Liver (tissue), 9 donors: Measurements from ENCODE around the gene CPNE8. TPM values are rescaled to one million over a fixed set of nuclear protein-coding genes. Genes with fewer than 3 reads are reported as not detected.

Experiments
- DNase-seq: peaks from one replicate; pipeline ENCODE4 v3.0.0-alpha.2; 2017; ENCODE audit warnings: low spot score
- H3K27ac ChIP-seq, 2 donors: one replicate each; pipeline ENCODE4 v1.7.0; 2013; ENCODE audit warnings: inconsistent platforms in 2 of 2, low read length in 2 of 2, control low read depth in 1 of 2, low read depth in 1 of 2, mild to moderate bottlenecking in 1 of 2
- H3K27me3 ChIP-seq, 4 donors: one replicate each; pipeline versions ENCODE4 v1.6.1 to v1.7.0; 2013; ENCODE audit warnings: low read length in 3 of 4, inconsistent platforms in 1 of 4, mild to moderate bottlenecking in 1 of 4, moderate library complexity in 1 of 4; ENCODE audit not compliant: control insufficient read depth in 4 of 4, insufficient read depth in 4 of 4
- H3K36me3 ChIP-seq, 4 donors: one replicate each; pipeline versions ENCODE4 v1.6.1 to v1.7.0; 2013; ENCODE audit warnings: low read length in 3 of 4, mild to moderate bottlenecking in 3 of 4, low read depth in 1 of 4, moderate library complexity in 1 of 4; ENCODE audit not compliant: control insufficient read depth in 4 of 4, insufficient read depth in 3 of 4
- H3K4me1 ChIP-seq, 4 donors: one replicate each; pipeline versions ENCODE4 v1.6.1 to v1.7.0; 2013; ENCODE audit warnings: low read length in 3 of 4, mild to moderate bottlenecking in 3 of 4, moderate library complexity in 1 of 4; ENCODE audit not compliant: control insufficient read depth in 4 of 4, insufficient read depth in 4 of 4
- H3K4me3 ChIP-seq, 3 donors: one replicate each; pipeline versions ENCODE4 v1.6.1 to v1.7.0; 2013; ENCODE audit warnings: low read length in 3 of 3, control low read depth in 1 of 3, low read depth in 1 of 3, mild to moderate bottlenecking in 1 of 3
- H3K9ac ChIP-seq, 2 donors: one replicate each; pipeline ENCODE4 v1.7.0; 2013; ENCODE audit warnings: low read length in 2 of 2, mild to moderate bottlenecking in 2 of 2, moderate library complexity in 2 of 2, control low read depth in 1 of 2, low read depth in 1 of 2
- H3K9me3 ChIP-seq, 4 donors: one replicate each; pipeline versions ENCODE4 v1.6.1 to v1.7.0; 2013; ENCODE audit warnings: low read length in 3 of 4; ENCODE audit not compliant: control insufficient read depth in 4 of 4
- EGR1 ChIP-seq, 2 donors: IDR thresholded peaks; 2 replicates each; pipeline ENCODE4 v1.6.1; 2016 to 2018; ENCODE audit warnings: antibody characterized with exemption in 2 of 2, low read depth in 2 of 2
- FOXA1 ChIP-seq: IDR thresholded peaks from 2 replicates; pipeline ENCODE4 v1.6.1; 2016; ENCODE audit warnings: antibody characterized with exemption
- FOXA2 ChIP-seq: IDR thresholded peaks from 2 replicates; pipeline ENCODE4 v1.6.1; 2016; ENCODE audit warnings: antibody characterized with exemption
- GABPA ChIP-seq, 2 donors: IDR thresholded peaks in 1 of 2; conservative IDR thresholded peaks in 1 of 2; 2 replicates each; pipeline ENCODE4 v1.6.1; 2016; ENCODE audit warnings: antibody characterized with exemption in 2 of 2, mild to moderate bottlenecking in 1 of 2, moderate library complexity in 1 of 2
- HNF4A ChIP-seq, 2 donors: conservative IDR thresholded peaks; 2 replicates each; pipeline ENCODE4 v1.6.1; 2016; ENCODE audit warnings: antibody characterized with exemption in 2 of 2, mild to moderate bottlenecking in 2 of 2
- JUND ChIP-seq, 2 donors: IDR thresholded peaks; 2 replicates each; pipeline ENCODE4 v1.6.1; 2016; ENCODE audit warnings: antibody characterized with exemption in 2 of 2
- RAD21 ChIP-seq, 2 donors: IDR thresholded peaks; 2 replicates each; pipeline ENCODE4 v1.6.1; 2016; ENCODE audit warnings: antibody characterized with exemption in 2 of 2, mild to moderate bottlenecking in 2 of 2
- RXRA ChIP-seq, 2 donors: IDR thresholded peaks; 2 replicates each; pipeline ENCODE4 v1.6.1; 2017 to 2018; ENCODE audit warnings: antibody characterized with exemption in 2 of 2, mild to moderate bottlenecking in 1 of 2
- SP1 ChIP-seq: IDR thresholded peaks from 2 replicates; pipeline ENCODE4 v1.6.1; 2018; ENCODE audit warnings: antibody characterized with exemption, mild to moderate bottlenecking
- TAF1 ChIP-seq: conservative IDR thresholded peaks from 2 replicates; pipeline ENCODE4 v1.6.1; 2016; ENCODE audit warnings: antibody characterized with exemption, mild to moderate bottlenecking
- YY1 ChIP-seq: IDR thresholded peaks from 2 replicates; pipeline ENCODE4 v1.6.1; 2016; ENCODE audit warnings: antibody characterized with exemption, mild to moderate bottlenecking
- WGBS: extraction: QIAGEN DNeasy Blood & Tissue Kit; methylation state at CpG from one replicate; pipeline ENCODE4 v1.1.7; 2013; 5-methylcytosine and 5-hydroxymethylcytosine counted together
- polyA plus RNA-seq, 2 donors: library from polyadenylated mRNA; stranded (reverse) in 1 of 2; unstranded in 1 of 2; fragments of 200-250 nt in 1 of 2; fragments of >200 nt in 1 of 2; fragmentation: Nextera tagmentation in 1 of 2; extraction: Ambion mirVana in 1 of 2; gene quantifications; one replicate each; pipeline versions ENCODE4 v1.2.1 to v1.2.3, GENCODE V29; 2013 to 2015
- total RNA-seq, 2 donors: library from RNA; depleted of rRNA; stranded (reverse); fragments of >200 nt; gene quantifications; one replicate each; pipeline ENCODE4 v1.2.3, GENCODE V29; 2014
- TF ChIP-seq, protein P1 (sequence below): fragments of 150-350 bp; IDR thresholded peaks from 2 replicates; pipeline ENCODE4 v1.5.1; 2017; ENCODE audit warnings: improper control_type of control experiment, low read depth, low read length; ENCODE audit not compliant: missing input control
- TF ChIP-seq, protein P2 (sequence below): IDR thresholded peaks from 2 replicates; pipeline ENCODE4 v1.6.1; 2016; ENCODE audit warnings: antibody characterized with exemption
- TF ChIP-seq, protein P3 (sequence below): IDR thresholded peaks from 2 replicates; pipeline ENCODE4 v1.6.1; 2016; ENCODE audit warnings: antibody characterized with exemption
- TF ChIP-seq, protein P4 (sequence below): IDR thresholded peaks from 2 replicates; pipeline ENCODE4 v1.6.1; 2016; ENCODE audit warnings: antibody characterized with exemption, mild to moderate bottlenecking
- TF ChIP-seq, protein P5 (sequence below): IDR thresholded peaks from 2 replicates; pipeline ENCODE4 v1.6.1; 2016; ENCODE audit warnings: antibody characterized with exemption
- donor health status: healthy.
- donor health status: healthy.
- donor health status: healthy.
- donor health status: healthy.
- donor health status: healthy.

CPNE8 gene
- total and polyA plus RNA-seq, 4 donors = 4.2 to 27.4 (median 10.9) TPM

DNA sequence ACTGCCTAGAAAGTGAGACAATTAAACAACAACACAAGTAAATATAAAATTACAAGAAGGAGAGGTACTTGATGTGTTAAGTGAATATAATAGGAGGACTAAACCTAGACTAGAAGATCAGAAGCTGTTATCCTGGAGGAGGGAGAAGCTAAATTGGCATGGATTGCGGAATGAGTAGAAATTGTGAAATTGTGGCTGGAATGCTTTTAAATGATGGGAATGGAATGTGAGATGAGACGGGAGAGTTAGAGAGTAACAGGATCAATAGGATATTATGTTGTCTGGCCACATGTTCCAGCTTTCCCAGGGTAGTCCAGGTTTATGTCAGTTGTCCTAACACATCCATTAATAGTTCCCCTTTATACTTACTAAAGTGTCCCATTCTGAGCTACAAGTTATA lies 44.0 kb upstream of the CPNE8 start:
- Histone ChIP-seq H3K36me3 (no peaks in the 10 kb centered on the region), H3K9me3 (no peaks in the 10 kb centered on the region), H3K27me3 (peaks cover 0 to 2% (median 0%) of the 10 kb centered on the region in 4 donors), H3K4me3 (no peak overlapping the region), H3K9ac (no peak overlapping the region), H3K27ac (no peak overlapping the region), H3K4me1 (no peaks in the 10 kb centered on the region)
- DNase-seq = no peak
- TF ChIP-seq YY1 (no peak), RXRA (IDR thresholded peaks at IDR 0.05) (no peak), FOXA1 (no peak), JUND (IDR thresholded peaks at IDR 0.05) (no peak), HNF4A (conservative IDR thresholded peaks at IDR 0.05) (no peak), SP1 (no peak), GABPA (IDR thresholded peaks at IDR 0.05 in 1 of 2, conservative IDR thresholded peaks at IDR 0.05 in 1 of 2) (no peak), TAF1 (no peak), RAD21 (IDR thresholded peaks at IDR 0.05) (no peak), EGR1 (IDR thresholded peaks at IDR 0.05; ENCODE audit: low read depth in 2 of 2) (no peak)
- TF ChIP-seq, protein P1, sequence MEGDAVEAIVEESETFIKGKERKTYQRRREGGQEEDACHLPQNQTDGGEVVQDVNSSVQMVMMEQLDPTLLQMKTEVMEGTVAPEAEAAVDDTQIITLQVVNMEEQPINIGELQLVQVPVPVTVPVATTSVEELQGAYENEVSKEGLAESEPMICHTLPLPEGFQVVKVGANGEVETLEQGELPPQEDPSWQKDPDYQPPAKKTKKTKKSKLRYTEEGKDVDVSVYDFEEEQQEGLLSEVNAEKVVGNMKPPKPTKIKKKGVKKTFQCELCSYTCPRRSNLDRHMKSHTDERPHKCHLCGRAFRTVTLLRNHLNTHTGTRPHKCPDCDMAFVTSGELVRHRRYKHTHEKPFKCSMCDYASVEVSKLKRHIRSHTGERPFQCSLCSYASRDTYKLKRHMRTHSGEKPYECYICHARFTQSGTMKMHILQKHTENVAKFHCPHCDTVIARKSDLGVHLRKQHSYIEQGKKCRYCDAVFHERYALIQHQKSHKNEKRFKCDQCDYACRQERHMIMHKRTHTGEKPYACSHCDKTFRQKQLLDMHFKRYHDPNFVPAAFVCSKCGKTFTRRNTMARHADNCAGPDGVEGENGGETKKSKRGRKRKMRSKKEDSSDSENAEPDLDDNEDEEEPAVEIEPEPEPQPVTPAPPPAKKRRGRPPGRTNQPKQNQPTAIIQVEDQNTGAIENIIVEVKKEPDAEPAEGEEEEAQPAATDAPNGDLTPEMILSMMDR = no peak
- TF ChIP-seq, protein P2, sequence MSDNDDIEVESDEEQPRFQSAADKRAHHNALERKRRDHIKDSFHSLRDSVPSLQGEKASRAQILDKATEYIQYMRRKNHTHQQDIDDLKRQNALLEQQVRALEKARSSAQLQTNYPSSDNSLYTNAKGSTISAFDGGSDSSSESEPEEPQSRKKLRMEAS = no peak
- TF ChIP-seq, protein P3, sequence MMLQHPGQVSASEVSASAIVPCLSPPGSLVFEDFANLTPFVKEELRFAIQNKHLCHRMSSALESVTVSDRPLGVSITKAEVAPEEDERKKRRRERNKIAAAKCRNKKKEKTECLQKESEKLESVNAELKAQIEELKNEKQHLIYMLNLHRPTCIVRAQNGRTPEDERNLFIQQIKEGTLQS = no peak
- TF ChIP-seq, protein P4, sequence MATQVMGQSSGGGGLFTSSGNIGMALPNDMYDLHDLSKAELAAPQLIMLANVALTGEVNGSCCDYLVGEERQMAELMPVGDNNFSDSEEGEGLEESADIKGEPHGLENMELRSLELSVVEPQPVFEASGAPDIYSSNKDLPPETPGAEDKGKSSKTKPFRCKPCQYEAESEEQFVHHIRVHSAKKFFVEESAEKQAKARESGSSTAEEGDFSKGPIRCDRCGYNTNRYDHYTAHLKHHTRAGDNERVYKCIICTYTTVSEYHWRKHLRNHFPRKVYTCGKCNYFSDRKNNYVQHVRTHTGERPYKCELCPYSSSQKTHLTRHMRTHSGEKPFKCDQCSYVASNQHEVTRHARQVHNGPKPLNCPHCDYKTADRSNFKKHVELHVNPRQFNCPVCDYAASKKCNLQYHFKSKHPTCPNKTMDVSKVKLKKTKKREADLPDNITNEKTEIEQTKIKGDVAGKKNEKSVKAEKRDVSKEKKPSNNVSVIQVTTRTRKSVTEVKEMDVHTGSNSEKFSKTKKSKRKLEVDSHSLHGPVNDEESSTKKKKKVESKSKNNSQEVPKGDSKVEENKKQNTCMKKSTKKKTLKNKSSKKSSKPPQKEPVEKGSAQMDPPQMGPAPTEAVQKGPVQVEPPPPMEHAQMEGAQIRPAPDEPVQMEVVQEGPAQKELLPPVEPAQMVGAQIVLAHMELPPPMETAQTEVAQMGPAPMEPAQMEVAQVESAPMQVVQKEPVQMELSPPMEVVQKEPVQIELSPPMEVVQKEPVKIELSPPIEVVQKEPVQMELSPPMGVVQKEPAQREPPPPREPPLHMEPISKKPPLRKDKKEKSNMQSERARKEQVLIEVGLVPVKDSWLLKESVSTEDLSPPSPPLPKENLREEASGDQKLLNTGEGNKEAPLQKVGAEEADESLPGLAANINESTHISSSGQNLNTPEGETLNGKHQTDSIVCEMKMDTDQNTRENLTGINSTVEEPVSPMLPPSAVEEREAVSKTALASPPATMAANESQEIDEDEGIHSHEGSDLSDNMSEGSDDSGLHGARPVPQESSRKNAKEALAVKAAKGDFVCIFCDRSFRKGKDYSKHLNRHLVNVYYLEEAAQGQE = no peak
- TF ChIP-seq, protein P5, sequence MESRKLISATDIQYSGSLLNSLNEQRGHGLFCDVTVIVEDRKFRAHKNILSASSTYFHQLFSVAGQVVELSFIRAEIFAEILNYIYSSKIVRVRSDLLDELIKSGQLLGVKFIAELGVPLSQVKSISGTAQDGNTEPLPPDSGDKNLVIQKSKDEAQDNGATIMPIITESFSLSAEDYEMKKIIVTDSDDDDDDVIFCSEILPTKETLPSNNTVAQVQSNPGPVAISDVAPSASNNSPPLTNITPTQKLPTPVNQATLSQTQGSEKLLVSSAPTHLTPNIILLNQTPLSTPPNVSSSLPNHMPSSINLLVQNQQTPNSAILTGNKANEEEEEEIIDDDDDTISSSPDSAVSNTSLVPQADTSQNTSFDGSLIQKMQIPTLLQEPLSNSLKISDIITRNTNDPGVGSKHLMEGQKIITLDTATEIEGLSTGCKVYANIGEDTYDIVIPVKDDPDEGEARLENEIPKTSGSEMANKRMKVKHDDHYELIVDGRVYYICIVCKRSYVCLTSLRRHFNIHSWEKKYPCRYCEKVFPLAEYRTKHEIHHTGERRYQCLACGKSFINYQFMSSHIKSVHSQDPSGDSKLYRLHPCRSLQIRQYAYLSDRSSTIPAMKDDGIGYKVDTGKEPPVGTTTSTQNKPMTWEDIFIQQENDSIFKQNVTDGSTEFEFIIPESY = no peak
- 71% methylated on average over 2 of the region's 2 CpGs for WGBS

DNA sequence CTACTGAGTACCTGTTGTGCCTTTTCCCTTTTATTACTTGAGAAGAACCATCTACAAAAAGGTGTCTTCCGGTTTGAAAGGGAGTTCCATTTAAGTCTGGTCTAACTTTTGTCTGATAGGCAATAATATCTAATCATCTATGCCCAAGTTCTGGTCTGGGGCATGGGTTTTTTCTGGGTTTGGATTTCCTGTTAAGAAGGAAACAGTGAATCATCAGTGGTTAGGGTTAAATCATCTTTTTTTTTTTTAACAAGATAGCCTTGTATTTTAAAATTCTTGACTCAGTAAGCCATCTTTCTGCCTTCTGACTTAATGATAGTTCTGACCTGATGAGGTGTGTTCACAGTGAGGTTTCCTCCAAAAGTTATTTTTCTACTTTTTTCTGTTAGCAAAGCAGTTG lies 29.3 kb upstream of the CPNE8 start:
- Histone ChIP-seq H3K4me3 (no peak overlapping the region), H3K9ac (no peak overlapping the region), H3K36me3 (no peaks in the 10 kb centered on the region), H3K27ac (no peak overlapping the region), H3K27me3 (no peaks in the 10 kb centered on the region), H3K4me1 (no peaks in the 10 kb centered on the region), H3K9me3 (peaks cover 0 to 4% (median 2%) of the 10 kb centered on the region in 4 donors)
- 47% methylated on average over 1 of the region's 1 CpG for WGBS
- DNase-seq = no peak
- TF ChIP-seq HNF4A (conservative IDR thresholded peaks at IDR 0.05) (no peak), FOXA2 (no peak), EGR1 (IDR thresholded peaks at IDR 0.05; ENCODE audit: low read depth in 2 of 2) (no peak), RXRA (IDR thresholded peaks at IDR 0.05) (no peak), GABPA (IDR thresholded peaks at IDR 0.05 in 1 of 2, conservative IDR thresholded peaks at IDR 0.05 in 1 of 2) (no peak), TAF1 (no peak), SP1 (no peak), YY1 (no peak)
- TF ChIP-seq, protein P1 = no peak
- TF ChIP-seq, protein P5 = no peak
- TF ChIP-seq, protein P3 = no peak
